ENCODE results near the gene SOX14. TPM values are rescaled to one million over a fixed set of nuclear protein-coding genes. Genes with fewer than 3 reads are reported as not detected.

SOX14 gene
- total RNA-seq: not detected in 2 replicates

GRCh38 chr3:137764001-137764433, at the start of gene SOX14:
TSS of gene SOX14 (plus strand) at chr3:137764315. CDS start at chr3:137764785, 470 bp downstream.
- DNase-seq (ENCODE audit: low read depth, low spot score): no peak

- no peak for DNase-seq (ENCODE audit: low read depth, low spot score)
Observed at GRCh38 chr3:137714551-137714950, 49.6 kb upstream of the SOX14 start.

- DNase-seq (ENCODE audit: low read depth, low spot score): no peak
Observed at GRCh38 chr3:137724240-137724639, 39.9 kb upstream of the SOX14 start.

GRCh38 chr3:137737208-137737607, 26.9 kb upstream of the SOX14 start:
- no peak for DNase-seq (ENCODE audit: low read depth, low spot score)

- DNase-seq (ENCODE audit: low read depth, low spot score): no peak
Observed at GRCh38 chr3:137738710-137739109, 25.4 kb upstream of the SOX14 start.

DNA sequence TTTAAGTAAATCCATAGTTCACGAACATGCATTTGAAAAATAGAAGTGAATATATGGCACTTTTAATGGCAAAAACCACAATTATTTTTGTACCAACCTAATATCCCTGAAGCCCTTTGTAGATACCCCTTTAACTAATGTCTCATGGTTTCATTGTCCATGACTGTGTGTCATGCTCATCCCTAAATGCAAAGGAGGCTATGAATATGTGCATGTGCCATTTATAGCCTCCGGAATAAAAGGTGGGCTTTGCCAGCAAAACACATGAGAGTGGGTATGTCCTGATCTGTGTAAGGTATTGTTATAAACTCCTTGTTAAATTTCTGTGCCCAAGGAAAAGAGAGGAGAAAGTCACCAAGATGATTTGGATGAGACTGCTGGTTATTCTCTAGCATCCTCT, 20.5 kb upstream of the SOX14 start:
- no peak for DNase-seq (ENCODE audit: low read depth, low spot score)

DNA sequence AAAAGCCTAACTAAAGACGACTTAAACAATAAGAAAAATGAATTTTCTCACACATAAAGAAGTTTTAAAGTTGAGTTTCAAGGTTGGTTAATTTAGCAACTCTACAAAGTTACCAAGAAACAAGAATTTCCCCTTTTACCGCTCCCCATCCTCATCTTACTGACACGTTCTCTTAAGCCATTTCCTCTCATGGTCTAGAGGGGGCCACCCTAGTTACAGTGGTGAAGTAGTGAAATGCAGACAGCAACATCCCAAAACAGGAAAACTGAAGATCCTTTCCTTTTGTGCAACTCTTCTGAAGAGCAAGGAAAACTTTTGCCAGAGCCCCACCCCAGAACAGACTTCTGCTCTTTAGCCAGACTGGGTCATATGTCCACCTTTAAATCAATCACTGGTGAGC, 17.3 kb upstream of the SOX14 start:
- no peak for DNase-seq (ENCODE audit: low read depth, low spot score)

GRCh38 chr3:137759505-137759904, 4.6 kb upstream of the SOX14 start:
- no peak for DNase-seq (ENCODE audit: low read depth, low spot score)

GRCh38 chr3:137760341-137761098, 3.6 kb upstream of the SOX14 start:
- DNase-seq (ENCODE audit: low read depth, low spot score): no peak

DNA sequence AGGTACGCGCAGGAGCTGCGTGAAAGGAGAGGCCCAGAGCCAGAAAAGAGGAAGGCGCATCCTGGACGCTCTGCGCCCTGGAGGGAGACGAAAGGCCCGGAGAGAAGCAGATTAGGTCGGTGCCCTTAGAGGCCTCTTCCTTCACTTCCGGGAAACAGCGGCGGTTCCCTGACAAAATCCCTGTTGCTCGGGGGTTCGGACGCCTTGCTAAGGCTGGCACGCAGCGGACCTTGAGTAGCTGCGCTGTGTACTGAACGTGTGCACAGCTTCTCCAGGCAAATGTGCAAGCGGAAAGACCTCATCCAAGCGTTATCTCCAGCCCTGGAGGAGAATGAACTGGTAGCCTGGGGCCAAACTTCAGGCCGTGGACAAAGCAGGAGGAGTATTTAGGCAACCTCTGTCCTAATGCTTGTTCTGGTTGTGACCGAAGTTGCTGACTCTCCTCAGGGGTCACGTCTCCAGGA, 3.0 kb upstream of the SOX14 start:
- DNase-seq (ENCODE audit: low read depth, low spot score): no peak

DNA sequence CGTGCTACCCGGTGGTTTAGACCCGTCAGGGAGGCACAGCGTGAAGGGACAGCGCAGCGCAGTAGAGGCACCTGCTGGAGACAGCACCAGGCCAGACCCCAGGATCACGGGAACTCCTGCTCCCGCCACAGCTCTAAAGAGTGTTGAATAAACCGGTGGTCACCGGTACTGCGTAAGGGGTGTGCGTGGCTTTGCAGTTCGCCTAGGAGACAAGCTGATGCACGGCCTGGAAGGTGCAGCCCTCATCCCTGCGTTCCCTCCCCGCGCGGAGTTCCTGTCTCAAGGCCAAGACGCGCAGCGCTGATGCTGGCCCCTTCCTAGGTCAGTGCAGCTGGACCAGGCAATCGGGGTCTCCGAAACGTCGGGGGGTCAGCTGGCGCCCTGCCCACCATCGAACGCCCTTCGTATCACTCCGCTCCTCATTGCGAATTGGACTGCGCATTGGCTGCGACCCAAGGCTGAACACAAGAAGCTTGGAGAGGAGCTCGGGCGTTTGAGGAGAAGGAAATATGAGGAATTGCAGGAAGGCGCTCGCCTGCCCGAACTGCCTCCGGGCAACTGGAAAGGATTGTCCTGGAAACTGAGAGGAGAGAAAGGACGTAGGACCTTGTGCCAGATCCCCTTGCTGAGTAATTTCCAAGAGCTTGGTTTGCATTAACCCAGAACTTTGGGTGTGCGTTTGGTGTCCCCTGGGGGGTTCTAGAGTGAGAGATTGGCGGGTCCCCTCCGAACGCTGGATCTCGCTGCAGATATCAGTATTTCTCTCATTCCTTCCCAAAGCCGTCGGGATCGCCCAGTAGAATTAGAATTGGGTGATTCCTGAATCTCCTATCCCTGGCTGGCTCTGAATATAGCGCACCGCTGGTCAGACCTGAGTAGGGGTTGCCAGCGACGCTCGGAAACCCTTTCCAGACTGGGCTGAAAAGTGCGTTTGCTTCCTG, 2.3 kb upstream of the SOX14 start:
- DNase-seq (ENCODE audit: low read depth, low spot score): no peak

GRCh38 chr3:137762674-137763593, 1.2 kb upstream of the SOX14 start:
- no peak for DNase-seq (ENCODE audit: low read depth, low spot score)

GRCh38 chr3:137763594-137763938, 549 bp upstream of the SOX14 start:
- no peak for DNase-seq (ENCODE audit: low read depth, low spot score)

DNA sequence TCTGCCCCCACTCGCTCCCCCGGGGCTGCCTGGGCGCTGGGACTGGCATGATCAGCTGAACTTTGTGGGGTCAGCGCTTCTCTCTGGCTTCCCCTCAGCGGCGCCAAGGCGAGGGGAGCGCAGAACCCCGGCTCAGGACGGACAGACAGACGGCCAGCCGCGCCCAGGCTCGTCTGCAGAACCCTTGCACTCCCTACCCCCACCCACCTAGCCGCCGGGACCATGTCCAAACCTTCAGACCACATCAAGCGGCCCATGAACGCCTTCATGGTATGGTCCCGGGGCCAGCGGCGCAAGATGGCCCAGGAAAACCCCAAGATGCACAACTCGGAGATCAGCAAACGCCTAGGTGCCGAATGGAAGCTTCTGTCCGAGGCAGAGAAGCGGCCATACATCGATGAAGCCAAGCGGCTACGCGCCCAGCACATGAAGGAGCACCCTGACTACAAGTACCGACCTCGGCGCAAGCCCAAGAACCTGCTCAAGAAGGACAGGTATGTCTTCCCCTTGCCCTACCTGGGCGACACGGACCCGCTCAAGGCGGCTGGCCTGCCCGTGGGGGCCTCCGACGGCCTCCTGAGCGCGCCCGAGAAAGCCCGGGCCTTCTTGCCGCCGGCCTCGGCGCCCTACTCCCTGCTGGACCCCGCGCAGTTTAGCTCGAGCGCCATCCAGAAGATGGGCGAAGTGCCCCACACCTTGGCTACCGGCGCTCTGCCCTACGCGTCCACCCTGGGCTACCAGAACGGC, 621 bp downstream of the SOX14 start:
- no peak for DNase-seq (ENCODE audit: low read depth, low spot score)

DNA sequence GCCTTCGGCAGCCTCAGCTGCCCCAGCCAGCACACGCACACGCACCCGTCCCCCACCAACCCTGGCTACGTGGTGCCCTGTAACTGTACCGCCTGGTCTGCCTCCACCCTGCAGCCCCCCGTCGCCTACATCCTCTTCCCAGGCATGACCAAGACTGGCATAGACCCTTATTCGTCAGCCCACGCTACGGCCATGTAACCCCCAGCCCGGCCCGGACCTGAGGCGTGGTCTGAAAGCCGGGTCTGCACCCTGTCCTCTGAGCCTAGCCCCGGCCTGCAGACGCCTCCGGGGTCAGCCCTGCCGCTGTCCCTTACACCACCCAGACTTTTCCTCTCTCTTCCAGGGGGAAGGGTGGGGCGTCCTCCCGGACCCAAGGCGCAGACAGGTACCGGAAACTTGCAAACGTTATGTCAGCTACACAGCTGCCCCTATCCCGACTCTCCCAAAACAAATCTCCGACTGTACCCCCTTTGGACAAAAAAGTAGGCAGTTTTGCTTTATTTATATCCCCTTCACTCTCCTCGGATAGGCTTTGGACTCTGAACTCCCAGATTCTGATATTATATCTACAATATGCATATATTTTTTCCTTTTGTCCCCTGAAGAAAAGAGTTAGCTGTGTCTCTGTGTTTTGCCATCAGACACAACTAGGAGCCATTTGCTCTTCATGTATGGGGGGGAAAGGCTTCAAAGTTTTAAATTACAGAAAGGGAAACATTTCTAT, 1.4 kb downstream of the SOX14 start:
- DNase-seq (ENCODE audit: low read depth, low spot score): no peak

- DNase-seq (ENCODE audit: low read depth, low spot score): no peak
Observed at GRCh38 chr3:137766041-137766875, 2.1 kb downstream of the SOX14 start.

GRCh38 chr3:137766876-137767537, 2.9 kb downstream of the SOX14 start:
- DNase-seq (ENCODE audit: low read depth, low spot score): no peak

DNA sequence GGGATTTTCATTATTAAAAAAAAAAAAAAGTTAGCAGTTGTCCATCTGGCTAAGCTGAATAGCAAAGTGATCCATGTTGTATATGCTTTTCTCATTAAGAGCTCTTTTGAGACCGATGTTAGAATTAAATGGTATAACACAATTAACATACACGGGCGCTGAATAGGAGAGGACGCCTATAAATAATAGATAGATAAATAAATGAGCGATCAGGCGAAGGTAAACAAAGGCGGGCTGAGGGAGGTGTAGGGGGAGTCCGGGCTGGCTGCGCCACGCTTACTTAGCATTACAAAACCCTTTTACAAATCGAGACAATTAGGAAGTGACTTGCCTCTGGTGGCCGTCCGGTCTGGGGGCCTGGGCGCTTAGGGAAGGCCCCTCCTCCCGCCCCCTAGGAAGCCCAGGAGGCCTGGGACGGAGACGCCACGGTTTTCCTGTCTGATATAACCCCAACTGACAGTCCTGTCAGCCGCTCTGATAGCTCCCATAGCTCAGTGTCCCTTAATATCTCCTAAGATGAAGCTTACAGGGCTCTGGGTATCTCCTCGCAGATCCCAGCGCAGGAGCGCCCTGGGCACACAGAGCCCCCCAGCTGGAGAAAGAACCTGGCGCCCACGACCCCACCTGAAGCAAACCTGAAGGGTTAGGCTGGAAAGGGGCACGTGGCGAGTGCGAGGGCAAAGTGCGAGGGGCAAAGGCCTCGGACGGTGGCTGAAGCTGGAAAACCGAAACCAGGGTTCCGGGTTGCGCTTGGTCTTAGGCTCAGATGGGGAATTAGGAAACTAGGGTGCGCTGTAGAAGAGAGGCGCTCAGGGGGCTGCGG, 3.6 kb downstream of the SOX14 start:
- DNase-seq (ENCODE audit: low read depth, low spot score): no peak
